HepG2 (cell line): Measurements from ENCODE around the gene LLGL2. TPM values are rescaled to one million over a fixed set of nuclear protein-coding genes. Genes with fewer than 3 reads are reported as not detected.

Experiments used
- ATF5 ChIP-seq: sonication (generic); formaldehyde crosslinking; IDR thresholded peaks from 2 replicates; pipeline ENCODE4 v1.4.0; 2020; ENCODE audit warnings: mild to moderate bottlenecking, low read depth, missing genetic modification reagents
- ATRX ChIP-seq: sonication (generic); formaldehyde crosslinking; IDR thresholded peaks from 2 replicates; pipeline ENCODE4 v1.4.0; 2020; ENCODE audit warnings: missing genetic modification reagents, borderline replicate concordance
- CBFB ChIP-seq: sonication (generic); formaldehyde crosslinking; IDR thresholded peaks from 2 replicates; pipeline ENCODE4 v1.4.0; 2020; ENCODE audit warnings: missing genetic modification reagents
- FOXA1 ChIP-seq, 2 experiments: fragments of 450-650 bp in 1 of 2; sonication (generic) in 1 of 2; formaldehyde crosslinking in 1 of 2; IDR thresholded peaks; 2 replicates each; pipeline versions ENCODE4 v1.4.0 to v1.6.1; 2016 to 2020; ENCODE audit warnings: missing genetic modification reagents in 1 of 2
- HBP1 ChIP-seq: IDR thresholded peaks from 2 replicates; pipeline ENCODE4 v1.6.1; 2016; ENCODE audit warnings: low read depth, control low read depth
- IRF2 ChIP-seq: IDR thresholded peaks from 2 replicates; pipeline ENCODE4 v1.6.1; 2018; ENCODE audit warnings: missing genetic modification reagents, missing compliant biosample characterization
- KDM1A ChIP-seq: IDR thresholded peaks from 2 replicates; pipeline ENCODE4 v1.6.1; 2016; ENCODE audit warnings: missing compliant biosample characterization
- NCOA5 ChIP-seq: sonication (generic); formaldehyde crosslinking; IDR thresholded peaks from 2 replicates; pipeline ENCODE4 v1.4.0; 2020; ENCODE audit warnings: missing genetic modification reagents
- PHB2 ChIP-seq: fragments of 450-650 bp; IDR thresholded peaks from 2 replicates; pipeline ENCODE4 v1.6.1; 2018; ENCODE audit not compliant: partially characterized antibody
- SNAPC4 ChIP-seq: sonication (generic); formaldehyde crosslinking; IDR thresholded peaks from 2 replicates; pipeline ENCODE4 v1.4.0; 2020; ENCODE audit warnings: mild to moderate bottlenecking, missing genetic modification reagents
- TCF12 ChIP-seq, 2 experiments: fragments of 450-650 bp in 1 of 2; sonication (generic) in 1 of 2; formaldehyde crosslinking in 1 of 2; IDR thresholded peaks; 2 replicates each; pipeline versions ENCODE4 v1.6.1 to v1.8.0; 2017 to 2022; ENCODE audit warnings: antibody characterized with exemption in 1 of 2, mild to moderate bottlenecking in 1 of 2, missing genetic modification reagents in 1 of 2, moderate library complexity in 1 of 2
- ZBTB1 ChIP-seq: sonication (generic); formaldehyde crosslinking; IDR thresholded peaks from 2 replicates; pipeline ENCODE4 v1.4.0; 2020; ENCODE audit warnings: missing genetic modification reagents, borderline replicate concordance
- ZNF142 ChIP-seq: sonication (generic); formaldehyde crosslinking; IDR thresholded peaks from 2 replicates; pipeline ENCODE4 v1.4.0; 2020; ENCODE audit warnings: missing genetic modification reagents
- ZNF282 ChIP-seq: fragments of 450-650 bp; IDR thresholded peaks from 2 replicates; pipeline ENCODE4 v1.6.1; 2018; ENCODE audit not compliant: partially characterized antibody
- ZNF691 ChIP-seq: sonication (generic); formaldehyde crosslinking; IDR thresholded peaks from 2 replicates; pipeline ENCODE4 v1.4.0; 2020; ENCODE audit warnings: missing genetic modification reagents, low read depth, mild to moderate bottlenecking, borderline replicate concordance
- ZNF839 ChIP-seq: sonication (generic); formaldehyde crosslinking; IDR thresholded peaks from 2 replicates; pipeline ENCODE4 v1.4.0; 2020; ENCODE audit warnings: missing genetic modification reagents, mild to moderate bottlenecking, borderline replicate concordance
- polyA plus RNA-seq, 8 experiments: library from polyadenylated mRNA; depleted of rRNA in 3 of 8; stranded (reverse) in 7 of 8; unstranded in 1 of 8; fragments of >200 nt; fragmentation: Illumina TruSeq in 4 of 8; extraction: Trizol in 4 of 8; gene quantifications; 2 replicates each; pipeline versions ENCODE4 v1.2.1 to v1.2.3, GENCODE V29; 2011 to 2016; ENCODE audit warnings: low read depth in 4 of 8, missing spikeins in 1 of 8, mixed read lengths in 1 of 8; ENCODE audit not compliant: insufficient read depth in 1 of 8
- total RNA-seq, 5 experiments: library from RNA; depleted of rRNA; stranded (reverse); fragments of >200 nt; fragmentation: Illumina TruSeq; extraction: Trizol; gene quantifications; 2 replicates each; pipeline ENCODE4 v1.2.3, GENCODE V29; 2016; ENCODE audit warnings: low read depth in 1 of 5

The LLGL2 gene
- total and polyA plus RNA-seq, 2 of the 13 experiments (the other 11 are each of a cell fraction or from before 2014, with no cell fraction given) = 83.0 to 86.7 TPM

GRCh38 chr17:75540923-75541503 is 15.5 kb downstream of the LLGL2 start (continued):
- no peak for TF ChIP-seq ZNF142
- TF ChIP-seq PHB2 = no peak
- no peak for TF ChIP-seq SNAPC4
- TF ChIP-seq KDM1A = no peak
- no peak for TF ChIP-seq IRF2
- TF ChIP-seq CBFB = no peak
- TF ChIP-seq ZNF839 = no peak
- TF ChIP-seq TCF12 (IDR thresholded peaks at IDR 0.05) = no peak
- no peak for TF ChIP-seq TCF12 (CRISPR knock-in tag; IDR thresholded peaks at IDR 0.05)
- TF ChIP-seq ZNF691 (CRISPR knock-in tag) = no peak
- TF ChIP-seq ATRX = no peak
- TF ChIP-seq ZBTB1 (CRISPR knock-in tag) = no peak
- TF ChIP-seq ATF5 = no peak
- no peak for TF ChIP-seq ZNF282
- TF ChIP-seq HBP1 (CRISPR knock-in tag) = no peak
- no peak for TF ChIP-seq NCOA5
- no peak for TF ChIP-seq FOXA1 (IDR thresholded peaks at IDR 0.05)
- no peak for TF ChIP-seq FOXA1 (CRISPR knock-in tag; IDR thresholded peaks at IDR 0.05)
